ENCODE results near the gene CCDC138.

Gene CCDC138

GRCh38 chr2:108918941-108919341, 132.4 kb downstream of the CCDC138 start:
- no peak for DNase-seq (ENCODE audit: low read depth)

- no peak for DNase-seq (ENCODE audit: low read depth)
Measured at GRCh38 chr2:108919571-108920373, 133.2 kb downstream of the CCDC138 start.

GRCh38 chr2:108920686-108921085, 134.1 kb downstream of the CCDC138 start:
- DNase-seq (ENCODE audit: low read depth), result no peak

DNA sequence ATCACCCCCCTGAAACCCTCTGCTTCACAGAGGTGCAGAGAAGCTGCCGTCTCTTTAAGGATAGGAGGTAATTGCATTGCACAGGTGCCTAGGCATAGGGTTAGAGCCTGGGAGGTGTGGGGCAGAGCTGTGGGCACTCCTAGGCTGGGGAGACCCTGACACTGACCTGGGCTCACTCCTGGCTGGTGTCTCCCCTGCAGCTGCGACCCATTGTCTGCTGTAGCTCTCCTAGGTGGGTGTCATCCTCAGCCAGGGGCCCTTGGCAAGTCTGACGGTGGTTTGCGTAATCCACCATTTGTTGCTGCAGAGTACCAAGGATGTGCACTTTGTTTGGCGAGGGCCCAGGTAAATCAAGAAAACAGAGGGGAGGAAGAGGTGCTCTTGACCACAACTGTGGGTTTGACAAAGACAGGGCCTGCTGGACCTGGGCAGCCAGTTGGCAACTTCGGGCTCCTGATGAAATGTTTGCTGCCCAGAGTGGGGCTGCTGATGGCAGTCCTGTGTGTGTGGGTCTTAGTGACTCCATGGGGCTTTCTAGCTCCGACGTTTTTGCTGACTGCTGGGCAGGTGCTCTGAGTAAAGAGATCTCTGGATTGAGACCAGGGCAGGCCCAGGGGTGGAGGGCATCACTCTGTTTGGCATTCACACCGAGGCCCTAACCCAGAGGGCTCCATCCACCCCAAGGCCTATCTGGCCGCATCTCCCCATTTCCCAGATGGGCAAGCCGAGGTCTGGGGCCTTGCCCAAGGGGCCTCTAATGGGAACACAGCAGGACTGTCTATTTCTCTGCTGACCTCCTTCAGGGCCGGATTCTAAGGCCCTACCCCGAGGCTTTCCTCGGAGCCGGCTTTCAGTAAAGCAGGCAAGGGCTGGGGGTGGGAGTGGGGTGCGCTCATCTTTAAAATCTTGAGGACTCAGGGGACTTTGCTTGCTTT, 134.8 kb downstream of the CCDC138 start:
- DNase-seq (ENCODE audit: low read depth), result no peak

DNA sequence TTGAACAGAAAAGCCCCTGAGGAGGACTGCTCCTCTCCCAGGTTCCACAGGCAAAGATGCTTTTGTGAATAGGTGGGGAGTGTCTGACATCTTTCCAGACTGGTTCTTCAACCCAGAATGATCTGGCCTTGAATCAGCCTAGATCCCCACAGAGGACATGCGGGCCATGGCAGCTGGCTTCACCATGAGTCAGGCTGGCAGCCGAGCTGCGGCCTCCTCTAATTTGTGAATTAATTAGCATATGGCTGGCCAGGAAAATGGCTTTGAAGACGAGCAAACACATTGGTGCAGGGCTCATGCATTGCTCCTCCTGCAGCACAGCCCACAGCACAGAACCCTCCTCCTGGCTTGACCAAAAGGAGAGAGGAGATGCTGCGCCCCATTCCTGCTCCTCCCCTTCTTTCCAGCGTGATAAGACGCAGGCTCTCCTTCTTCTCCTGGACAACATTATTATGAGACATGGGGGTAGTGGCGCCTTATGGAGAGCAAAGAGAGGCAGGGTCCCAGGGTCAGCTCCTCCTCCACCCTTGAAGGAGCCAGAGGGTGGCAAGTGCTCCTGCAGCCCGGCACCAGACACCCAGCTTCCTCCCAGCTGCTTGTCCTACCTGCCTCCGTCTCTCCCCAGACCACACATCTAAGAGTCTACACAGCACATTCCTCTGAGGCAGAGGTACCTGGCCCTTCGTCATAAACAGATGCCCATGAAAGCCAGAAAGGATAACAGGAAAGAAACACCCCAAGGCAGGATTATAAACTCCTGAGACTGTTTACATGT, 135.8 kb downstream of the CCDC138 start:
- no peak for DNase-seq (ENCODE audit: low read depth)

GRCh38 chr2:108923019-108923700, 136.6 kb downstream of the CCDC138 start:
- DNase-seq (ENCODE audit: low read depth), result no peak

GRCh38 chr2:108923736-108924579, 137.4 kb downstream of the CCDC138 start:
- DNase-seq (ENCODE audit: low read depth), result no peak

DNA sequence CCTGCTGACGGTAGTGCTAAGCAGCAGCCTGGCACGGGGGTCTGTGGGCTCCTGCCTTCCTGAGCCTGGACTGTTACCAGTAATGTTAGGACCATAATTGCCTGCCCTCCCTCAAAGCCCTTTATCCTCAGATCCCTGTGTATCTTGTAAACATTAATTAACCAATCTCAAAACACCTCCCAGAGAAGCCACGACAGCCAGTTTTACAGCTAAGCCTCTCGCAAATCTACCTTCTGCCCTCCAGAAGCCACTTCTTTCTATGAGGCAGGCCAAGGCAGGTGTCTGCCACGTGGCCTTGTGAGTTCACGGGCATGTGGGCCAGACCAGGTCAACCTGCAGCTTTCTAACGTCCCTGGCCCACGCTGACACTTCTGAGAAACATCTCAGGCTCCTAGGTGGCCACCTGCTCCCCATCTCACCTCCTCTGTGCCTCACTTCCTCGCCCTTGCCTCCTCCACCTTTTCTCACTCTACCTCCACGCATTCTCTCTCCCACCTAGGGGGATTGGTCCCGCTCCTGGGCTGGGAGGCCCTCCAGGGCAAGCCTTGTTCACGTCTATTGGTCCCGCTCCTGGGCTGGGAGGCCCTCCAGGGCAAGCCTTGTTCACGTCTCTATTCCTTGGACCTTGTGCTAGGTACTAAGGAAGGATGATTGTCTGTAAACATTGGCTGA, 138.1 kb downstream of the CCDC138 start:
- DNase-seq (ENCODE audit: low read depth), result no peak

DNA sequence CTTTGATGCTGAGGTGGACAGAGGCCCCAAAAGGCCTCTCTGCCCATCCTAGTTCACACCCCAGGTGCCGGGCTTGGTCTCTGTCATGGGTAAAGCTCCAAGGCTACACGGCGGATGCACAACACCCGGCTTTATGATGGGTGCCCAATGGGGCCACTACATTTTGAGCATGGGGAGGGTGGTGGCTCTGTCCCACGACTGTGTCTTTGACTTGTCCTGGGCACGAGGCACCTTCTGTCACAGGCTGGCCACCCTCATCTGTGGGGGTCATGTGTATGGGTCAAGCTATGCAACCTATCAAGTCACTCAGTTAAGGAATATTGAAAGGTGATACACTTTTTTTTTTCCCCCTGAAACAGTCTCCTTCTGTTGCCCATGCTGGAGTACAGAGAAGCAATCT, 138.7 kb downstream of the CCDC138 start:
- DNase-seq (ENCODE audit: low read depth), result no peak

GRCh38 chr2:108925735-108926134, 139.2 kb downstream of the CCDC138 start:
- no peak for DNase-seq (ENCODE audit: low read depth)
